HUDEP-2 (cell line): Measurements from ENCODE around the gene ZNF343.
"Not testable (repeated sequence)": the region's sequence is repeated elsewhere in the genome, so short reads cannot be mapped to it uniquely, and the experiment has no call there.

ENCODE experiments used
- DNase-seq, 76 experiments: peaks; one replicate each; lab custom pipeline; 2025; ENCODE audit not compliant: unreplicated experiment in 76 of 76; lab: John Stamatoyannopoulos, UW

The ZNF343 gene

GRCh38 chr20:2508631-2509467, at the start of gene ZNF343:
Gene ZNF343 (minus strand): TSS chr20:2508915. CDS start chr20:2493895, 15,020 bp downstream.
- DNase-seq, result peak in 73 of 76 experiments; percentile 22 to 90 (median 66)

DNA sequence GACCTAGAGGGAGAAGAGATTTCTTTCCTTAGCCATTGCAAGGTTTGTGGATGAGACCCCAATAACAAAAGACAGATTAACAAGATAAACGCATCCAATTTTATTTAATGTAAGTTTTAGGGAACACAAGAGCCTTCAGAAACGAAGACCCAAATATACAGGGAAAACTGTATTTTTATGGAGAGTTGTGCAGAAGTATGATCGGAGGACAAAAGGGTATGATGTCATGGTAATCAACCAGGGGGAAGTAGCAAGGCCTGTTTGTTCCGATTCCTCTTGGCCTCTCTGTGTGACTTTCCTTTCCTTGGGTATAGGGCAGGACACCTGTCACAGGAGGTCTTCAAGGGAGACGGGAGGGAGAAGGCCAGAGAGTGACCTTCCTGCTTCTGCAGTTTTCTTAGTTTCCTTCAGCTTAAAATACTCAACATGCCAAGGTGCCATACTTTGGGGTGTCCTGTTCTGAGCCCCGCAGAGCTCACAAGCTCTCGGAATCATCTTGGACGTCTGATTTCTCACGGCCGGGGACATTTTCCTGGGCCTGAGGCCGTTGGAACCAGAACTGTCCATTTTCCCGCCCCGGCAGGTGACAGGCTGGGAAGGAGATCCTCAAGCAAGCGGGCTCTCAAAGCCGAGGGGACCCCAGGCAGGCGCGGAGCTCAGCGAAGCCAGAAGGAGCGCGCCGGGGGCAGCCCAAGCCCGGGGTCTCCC, 49.3 kb upstream of the ZNF343 start:
- DNase-seq, result no peak

DNA sequence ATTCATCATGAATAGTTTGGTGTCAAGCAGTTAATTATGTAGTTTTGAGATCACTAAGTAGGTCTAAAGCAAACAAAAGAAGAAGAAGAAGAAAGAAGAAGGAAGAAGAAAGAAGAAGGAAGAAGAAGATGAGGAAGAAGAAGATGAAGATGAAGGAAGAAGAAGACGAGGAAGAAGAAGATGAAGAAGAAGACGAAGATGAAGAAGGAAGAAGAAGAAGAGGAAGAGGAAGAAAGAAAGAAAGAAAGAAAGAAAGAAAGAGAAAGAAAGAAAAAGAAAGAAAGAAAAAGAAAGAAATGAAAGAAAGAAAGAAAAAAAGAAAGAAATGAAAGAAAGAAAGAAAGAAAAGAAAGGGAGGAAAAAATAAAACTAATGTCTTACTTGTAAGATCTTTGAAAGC, 36.9 kb upstream of the ZNF343 start:
- DNase-seq, result no peak

DNA sequence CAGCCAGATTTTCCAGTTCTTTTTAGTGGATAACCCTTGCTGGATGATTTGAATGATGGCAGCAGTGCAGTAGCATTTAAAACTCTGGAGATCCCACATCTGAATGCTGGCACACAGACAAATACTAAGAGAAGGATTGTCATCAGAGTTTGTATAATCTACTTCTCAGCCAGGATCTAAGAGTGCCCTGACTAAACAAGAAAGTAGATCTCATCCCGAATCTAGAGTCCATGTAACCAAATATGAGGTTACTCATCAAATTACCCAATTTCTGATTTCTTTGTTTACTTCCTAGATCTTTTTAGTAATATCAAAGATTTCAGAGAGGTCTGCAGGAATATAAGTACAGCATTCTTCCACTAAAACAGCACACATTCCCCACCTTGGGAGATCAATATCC, 35.5 kb upstream of the ZNF343 start:
- DNase-seq, result no peak

- no peak for DNase-seq
Observed at GRCh38 chr20:2542361-2542760, 33.6 kb upstream of the ZNF343 start.

GRCh38 chr20:2541940-2542339, 33.2 kb upstream of the ZNF343 start:
- no peak for DNase-seq

- no peak for DNase-seq
Observed at GRCh38 chr20:2538931-2539720, 30.4 kb upstream of the ZNF343 start.

- no peak for DNase-seq
Observed at GRCh38 chr20:2538356-2538755, 29.6 kb upstream of the ZNF343 start.

DNA sequence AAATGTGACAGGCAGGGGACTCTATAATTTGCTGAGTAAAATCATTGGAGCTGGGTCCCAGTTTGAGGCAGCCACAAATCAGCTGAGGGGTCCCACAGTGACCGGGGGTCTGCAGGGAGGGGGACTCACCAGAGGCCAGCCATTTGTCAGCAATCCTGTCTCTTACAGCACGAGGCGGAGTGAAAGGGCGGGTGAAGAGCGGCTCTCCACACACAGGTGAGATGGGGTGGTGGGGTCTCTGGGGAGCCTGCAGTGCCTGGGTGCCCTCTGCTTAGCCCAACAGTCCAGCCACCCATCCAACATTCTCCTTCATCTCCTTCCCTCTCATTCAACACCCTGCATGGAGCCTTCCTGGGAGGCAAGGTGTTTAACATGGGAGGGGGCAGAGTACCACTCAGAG, 28.4 kb upstream of the ZNF343 start:
- no peak for DNase-seq

- no peak for DNase-seq
Observed at GRCh38 chr20:2536560-2536986, 27.9 kb upstream of the ZNF343 start, which contains the start of gene TMC2. Gene TMC2 (plus strand): TSS chr20:2536573. CDS start chr20:2536622, 49 bp downstream.

GRCh38 chr20:2535711-2536559, 27.2 kb upstream of the ZNF343 start:
- DNase-seq, result no peak

DNA sequence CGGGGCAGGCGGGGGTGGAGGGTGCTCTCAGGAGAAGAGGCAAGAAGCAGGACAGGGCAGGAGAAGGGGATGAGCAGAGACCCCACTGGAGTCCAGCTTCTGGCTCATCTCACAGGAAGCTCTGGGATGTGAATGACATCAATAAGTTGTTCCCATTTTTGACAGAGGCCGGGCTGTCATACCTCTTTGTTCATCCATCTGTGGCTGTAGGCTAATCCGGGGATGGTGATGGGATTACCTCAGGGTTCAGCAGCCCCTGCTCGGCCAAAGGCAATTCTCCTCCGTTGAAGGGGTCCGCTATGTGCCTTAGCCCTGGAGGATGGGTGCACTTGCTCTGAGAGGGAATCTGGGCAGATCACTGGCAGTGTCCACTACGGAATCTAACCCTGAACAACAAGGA, 24.4 kb upstream of the ZNF343 start:
- DNase-seq, result no peak

- no peak for DNase-seq
Observed at GRCh38 chr20:2528671-2529271, 20.1 kb upstream of the ZNF343 start.

GRCh38 chr20:2527762-2528161, 19.0 kb upstream of the ZNF343 start:
- DNase-seq, result no peak

- not testable (repeated sequence) for DNase-seq
Observed at GRCh38 chr20:2526218-2526583, 17.5 kb upstream of the ZNF343 start.

GRCh38 chr20:2524709-2525506, 16.2 kb upstream of the ZNF343 start:
- DNase-seq, result peak in 18 of 76 experiments; percentile 4 to 64 (median 42)

DNA sequence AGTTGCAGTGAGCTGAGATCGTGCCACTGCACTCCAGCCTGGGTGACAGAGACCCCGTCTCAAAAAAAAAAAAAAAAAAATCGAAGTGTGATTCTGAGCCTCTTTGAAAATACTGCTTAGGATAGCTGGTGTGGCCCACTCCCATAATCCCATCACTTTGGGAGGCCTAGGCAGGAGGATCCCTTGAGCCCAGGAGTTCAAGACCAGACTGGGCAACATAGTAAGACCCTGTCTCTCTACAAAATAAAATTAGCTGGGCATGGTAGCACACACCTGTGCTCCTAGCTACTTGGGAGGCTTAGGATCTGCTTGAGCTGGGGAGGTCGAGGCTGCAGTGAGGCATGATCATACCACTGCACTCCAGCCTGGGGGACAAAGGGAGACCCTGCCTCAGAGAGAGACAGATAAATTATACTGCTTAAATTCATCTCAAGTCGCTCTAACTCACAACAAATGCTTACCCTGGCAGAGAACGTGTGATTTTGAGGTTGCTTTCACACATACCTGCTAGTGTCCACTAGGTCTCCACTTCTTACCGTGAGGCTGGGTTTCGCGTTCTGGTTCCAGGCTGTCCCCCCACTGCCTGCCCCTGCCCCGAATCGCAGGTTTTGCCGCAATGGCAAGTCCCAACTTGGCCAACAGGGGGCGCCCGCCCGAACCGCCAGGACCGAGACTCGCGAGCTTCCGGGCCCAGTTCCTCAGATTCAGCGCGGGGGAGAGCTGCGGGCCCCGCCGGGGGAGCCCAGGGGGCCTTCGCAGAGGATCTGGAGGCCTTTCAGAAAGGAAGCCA, 15.4 kb upstream of the ZNF343 start:
- peak in 73 of 76 experiments; percentile 4 to 88 (median 69) for DNase-seq

DNA sequence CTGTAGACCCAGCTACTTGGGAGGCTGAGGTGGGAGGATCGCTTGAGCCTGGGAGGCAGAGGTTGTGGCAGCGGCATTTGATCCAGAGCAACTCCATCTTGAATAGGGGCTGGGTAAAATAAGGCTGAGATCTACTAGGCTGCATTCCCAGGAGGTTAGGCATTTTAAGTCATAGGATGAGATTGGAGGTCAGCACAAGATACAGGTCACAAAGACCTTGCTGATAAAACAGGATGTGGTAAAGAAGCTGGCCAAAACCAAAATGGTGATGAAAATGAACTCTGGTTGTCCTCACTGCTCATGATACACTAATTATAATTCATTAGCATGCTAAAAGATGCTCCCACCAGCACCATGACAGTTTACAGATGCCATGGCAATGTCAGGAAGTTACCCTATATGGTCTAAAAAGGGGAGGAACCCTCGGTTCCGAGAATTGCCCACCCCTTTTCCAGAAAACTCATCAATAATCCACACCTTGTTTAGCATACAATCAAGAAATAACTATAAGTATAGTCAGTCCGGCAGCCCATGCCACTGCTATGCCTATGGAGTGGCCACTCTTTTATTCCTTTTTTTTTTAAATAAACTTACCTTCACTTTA, 14.2 kb upstream of the ZNF343 start:
- peak in 1 of 76 experiments; percentile 31 for DNase-seq
